SK-N-SH (cell line): ENCODE data around the gene FYN.

Experiments used
- CTCF ChIP-seq: fragments of 200-600 bp; sonication (generic); IDR thresholded peaks from 2 replicates; pipeline ENCODE4 v1.6.1; 2017; ENCODE audit warnings: antibody characterized with exemption, mild to moderate bottlenecking, moderate library complexity
- ELF1 ChIP-seq: IDR thresholded peaks from 2 replicates; pipeline ENCODE4 v1.4.0; 2012
- EZH2phosphoT487 ChIP-seq: fragments of 200-600 bp; sonication (generic); IDR thresholded peaks from 2 replicates; pipeline ENCODE4 v1.6.1; 2017; ENCODE audit warnings: low read depth, mixed run types, mild to moderate bottlenecking, antibody characterized with exemption, moderate library complexity, borderline replicate concordance
- POLR2AphosphoS5 ChIP-seq: IDR thresholded peaks from 2 replicates; pipeline ENCODE4 v1.6.1; 2012; ENCODE audit warnings: low read depth, low read length
- SIN3A ChIP-seq: IDR thresholded peaks from 2 replicates; pipeline ENCODE4 v1.6.1; 2012; ENCODE audit warnings: low read depth, mild to moderate bottlenecking, low read length, moderate library complexity, borderline replicate concordance

DNA sequence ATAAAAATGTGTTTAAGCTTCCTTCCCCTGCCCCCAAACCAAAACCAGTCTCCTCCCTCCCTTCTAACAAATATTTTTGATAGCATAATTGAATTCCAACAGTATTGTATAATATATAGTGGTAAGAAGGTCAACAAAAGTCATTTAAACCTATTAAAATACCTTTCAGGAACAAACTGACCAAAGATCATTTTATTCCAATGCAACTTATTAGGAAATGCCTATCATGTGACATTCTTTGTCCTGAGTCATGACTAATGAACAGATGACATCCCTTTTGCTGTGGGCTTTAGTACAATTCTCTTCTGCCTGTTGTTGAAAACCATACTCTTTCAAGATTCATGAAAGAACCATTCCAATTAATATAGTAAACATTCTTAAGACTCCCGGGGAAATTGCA is 216.1 kb downstream of the FYN start:
- no peak for TF ChIP-seq CTCF
- no peak for TF ChIP-seq SIN3A
- no peak for TF ChIP-seq ELF1
- no peak for TF ChIP-seq POLR2AphosphoS5
- no peak for TF ChIP-seq EZH2phosphoT487
